Panc1 (cell line): ENCODE measurements around the gene MDGA2. TPM values are rescaled to one million over a fixed set of nuclear protein-coding genes. Genes with fewer than 3 reads are reported as not detected.

ENCODE experiments used
- ATAC-seq: fragments of 200-7000 bp; cut with Tn5 transposase; 2 replicates; pipeline ENCODE4 v1.9.1; 2020; ENCODE audit warnings: mild to moderate bottlenecking, moderate library complexity
- BruUV-seq: library from RNA; stranded (reverse); fragments of 400-500 nt; replicated peaks from 2 replicates; lab custom pipeline; 2021; lab: Mats Ljungman, UMichigan
- CTCF ChIA-PET: fragments of 300-600 bp; sonication (Branson Sonifier 250); formaldehyde crosslinking; loops from one replicate; lab custom pipeline; 2022; ENCODE audit warnings: antibody characterized with exemption; lab: Charles Lee
- POLR2A ChIA-PET: fragments of 300-600 bp; sonication (Branson Sonifier 250); formaldehyde crosslinking; loops from one replicate; lab custom pipeline; 2022; ENCODE audit warnings: antibody characterized with exemption; lab: Charles Lee
- DNase-seq: peaks from one replicate; pipeline ENCODE4 v3.0.0-alpha.2; 2010; ENCODE audit warnings: low read depth, low spot score
- H3K27ac ChIP-seq: 2 replicates; pipeline ENCODE4 v1.5.1; 2011; ENCODE audit warnings: mild to moderate bottlenecking, low read length, inconsistent platforms
- H3K27me3 ChIP-seq: fragments of 200-500 bp; sonication (Bioruptor generic); 2 replicates; pipeline ENCODE4 v1.6.0; 2014; ENCODE audit warnings: low read length, inconsistent platforms; ENCODE audit not compliant: control insufficient read depth, insufficient read depth
- H3K36me3 ChIP-seq: fragments of 200-500 bp; sonication (Bioruptor generic); 2 replicates; pipeline ENCODE4 v1.5.1; 2014; ENCODE audit warnings: inconsistent platforms, mild to moderate bottlenecking, low read length, moderate library complexity; ENCODE audit not compliant: control insufficient read depth, insufficient read depth
- H3K4me1 ChIP-seq: 2 replicates; pipeline ENCODE4 v1.5.1; 2011; ENCODE audit warnings: inconsistent platforms, mild to moderate bottlenecking, low read length, moderate library complexity; ENCODE audit not compliant: control insufficient read depth, insufficient read depth
- H3K4me3 ChIP-seq, 2 experiments: 2 replicates each; pipeline ENCODE4 v1.5.1; 2011 to 2012; ENCODE audit warnings: low read depth in 2 of 2, low read length in 2 of 2, mild to moderate bottlenecking in 2 of 2, inconsistent platforms in 1 of 2, moderate library complexity in 1 of 2
- H3K9me3 ChIP-seq: fragments of 200-500 bp; sonication (Bioruptor generic); 2 replicates; pipeline ENCODE4 v1.5.1; 2014; ENCODE audit warnings: low read depth, mild to moderate bottlenecking, inconsistent platforms, low read length, moderate library complexity; ENCODE audit not compliant: control insufficient read depth, insufficient read depth
- POLR2AphosphoS5 ChIP-seq: IDR thresholded peaks from 2 replicates; pipeline ENCODE4 v1.6.1; 2012; ENCODE audit warnings: mild to moderate bottlenecking, low read depth, low read length, moderate library complexity
- SIN3A ChIP-seq: IDR thresholded peaks from 2 replicates; pipeline ENCODE4 v1.6.1; 2012; ENCODE audit warnings: low read depth, mild to moderate bottlenecking, low read length, moderate library complexity, borderline replicate concordance; ENCODE audit not compliant: insufficient read depth
- TCF7L2 ChIP-seq: IDR thresholded peaks from 2 replicates; pipeline ENCODE4 v1.6.1; 2011; ENCODE audit warnings: mild to moderate bottlenecking, low read depth, low read length, inconsistent platforms
- in situ Hi-C: cut with HindIII; loops from 2 replicates; pipeline ENCODE4 v1.10.0; 2016; ENCODE audit warnings: low sequenced_read_pairs, low pct_unique_long_range_greater_than_20kb
- intact Hi-C: fragments of 100-400 bp; cut with micrococcal nuclease; formaldehyde crosslinking; loops from one replicate; pipeline ENCODE4 v1.10.0; 2022; ENCODE audit not compliant: unreplicated experiment
- total RNA-seq: library from RNA; stranded (reverse); gene quantifications from one replicate; pipeline ENCODE4 v1.2.1, GENCODE V29; 2021; ENCODE audit not compliant: unreplicated experiment
- TF ChIP-seq, protein P1 (sequence below), 2 experiments: IDR thresholded peaks; 2 replicates each; pipeline ENCODE4 v1.6.1; 2011 to 2012; ENCODE audit warnings: low read depth in 2 of 2, control low read depth in 1 of 2, low read length in 1 of 2, mild to moderate bottlenecking in 1 of 2, moderate library complexity in 1 of 2; ENCODE audit not compliant: insufficient read depth in 1 of 2
- TF ChIP-seq, protein P2 (sequence below): fragments of 450-650 bp; IDR thresholded peaks from 2 replicates; pipeline ENCODE4 v1.5.1; 2017; ENCODE audit warnings: mild to moderate bottlenecking

MDGA2 gene
- total RNA-seq, 1 experiment from 2014 or later = not detected

DNA sequence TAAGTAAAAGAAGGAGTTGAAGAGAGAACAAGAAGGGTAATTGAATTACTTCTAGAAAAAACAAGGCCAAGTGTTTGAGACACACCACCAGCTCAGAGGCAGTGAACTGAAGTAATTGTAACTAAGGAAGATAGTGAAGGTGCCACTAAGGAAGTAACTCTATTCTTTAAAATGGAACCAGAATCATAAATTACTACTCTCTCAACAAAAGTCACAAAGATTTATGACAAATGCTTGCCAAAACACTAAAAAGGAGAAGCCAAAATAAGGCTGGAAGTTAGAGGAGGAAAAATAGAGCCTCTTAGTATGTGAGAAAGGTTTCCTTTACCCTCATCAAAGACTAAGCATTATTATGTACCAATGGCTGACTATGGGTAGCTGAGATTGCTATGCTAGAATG is 208.5 kb downstream of the MDGA2 start:
- POLR2A ChIA-PET = no interaction called here

DNA sequence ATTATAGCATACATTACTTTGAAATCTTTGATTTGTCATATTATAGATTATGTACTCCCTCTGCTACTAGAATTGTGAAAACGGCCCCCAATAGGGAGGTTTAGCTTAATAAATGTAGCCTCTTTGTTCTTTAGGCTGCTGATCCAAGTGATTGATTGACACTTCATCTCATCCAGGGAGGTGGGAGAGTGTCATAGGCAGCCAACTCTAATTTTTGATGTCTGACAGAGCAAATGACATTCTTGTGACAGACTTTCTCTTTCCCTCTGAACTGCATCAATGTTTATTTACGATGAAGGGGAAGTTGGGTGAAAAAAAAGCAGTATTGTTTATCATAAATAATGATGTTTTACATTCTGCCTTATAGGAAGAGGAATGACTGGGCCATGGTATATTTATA is 221.4 kb downstream of the MDGA2 start:
- Histone ChIP-seq H3K36me3 (no peaks in the 10 kb centered on the region; the same call in 1 of the 2 replicates), H3K9me3 (no peaks in the 10 kb centered on the region), H3K4me3 (no peak overlapping the region), H3K27ac (no peak overlapping the region), H3K4me1 (no peaks in the 10 kb centered on the region), H3K27me3 (no peaks in the 10 kb centered on the region)
- intact Hi-C loops = no loop called here
- POLR2A ChIA-PET = no interaction called here
- ATAC-seq = no peak
- in situ Hi-C loops = no loop called here
- no TSS peak for BruUV-seq
- CTCF ChIA-PET = no interaction called here
- no peak for DNase-seq
- TF ChIP-seq, protein P1, sequence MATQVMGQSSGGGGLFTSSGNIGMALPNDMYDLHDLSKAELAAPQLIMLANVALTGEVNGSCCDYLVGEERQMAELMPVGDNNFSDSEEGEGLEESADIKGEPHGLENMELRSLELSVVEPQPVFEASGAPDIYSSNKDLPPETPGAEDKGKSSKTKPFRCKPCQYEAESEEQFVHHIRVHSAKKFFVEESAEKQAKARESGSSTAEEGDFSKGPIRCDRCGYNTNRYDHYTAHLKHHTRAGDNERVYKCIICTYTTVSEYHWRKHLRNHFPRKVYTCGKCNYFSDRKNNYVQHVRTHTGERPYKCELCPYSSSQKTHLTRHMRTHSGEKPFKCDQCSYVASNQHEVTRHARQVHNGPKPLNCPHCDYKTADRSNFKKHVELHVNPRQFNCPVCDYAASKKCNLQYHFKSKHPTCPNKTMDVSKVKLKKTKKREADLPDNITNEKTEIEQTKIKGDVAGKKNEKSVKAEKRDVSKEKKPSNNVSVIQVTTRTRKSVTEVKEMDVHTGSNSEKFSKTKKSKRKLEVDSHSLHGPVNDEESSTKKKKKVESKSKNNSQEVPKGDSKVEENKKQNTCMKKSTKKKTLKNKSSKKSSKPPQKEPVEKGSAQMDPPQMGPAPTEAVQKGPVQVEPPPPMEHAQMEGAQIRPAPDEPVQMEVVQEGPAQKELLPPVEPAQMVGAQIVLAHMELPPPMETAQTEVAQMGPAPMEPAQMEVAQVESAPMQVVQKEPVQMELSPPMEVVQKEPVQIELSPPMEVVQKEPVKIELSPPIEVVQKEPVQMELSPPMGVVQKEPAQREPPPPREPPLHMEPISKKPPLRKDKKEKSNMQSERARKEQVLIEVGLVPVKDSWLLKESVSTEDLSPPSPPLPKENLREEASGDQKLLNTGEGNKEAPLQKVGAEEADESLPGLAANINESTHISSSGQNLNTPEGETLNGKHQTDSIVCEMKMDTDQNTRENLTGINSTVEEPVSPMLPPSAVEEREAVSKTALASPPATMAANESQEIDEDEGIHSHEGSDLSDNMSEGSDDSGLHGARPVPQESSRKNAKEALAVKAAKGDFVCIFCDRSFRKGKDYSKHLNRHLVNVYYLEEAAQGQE (IDR thresholded peaks at IDR 0.05; ENCODE audit: insufficient read depth in 1 of 2, low read depth in 2 of 2, low read length in 1 of 2) = no peak
- TF ChIP-seq SIN3A = no peak
- TF ChIP-seq TCF7L2 = no peak
- TF ChIP-seq, protein P2, sequence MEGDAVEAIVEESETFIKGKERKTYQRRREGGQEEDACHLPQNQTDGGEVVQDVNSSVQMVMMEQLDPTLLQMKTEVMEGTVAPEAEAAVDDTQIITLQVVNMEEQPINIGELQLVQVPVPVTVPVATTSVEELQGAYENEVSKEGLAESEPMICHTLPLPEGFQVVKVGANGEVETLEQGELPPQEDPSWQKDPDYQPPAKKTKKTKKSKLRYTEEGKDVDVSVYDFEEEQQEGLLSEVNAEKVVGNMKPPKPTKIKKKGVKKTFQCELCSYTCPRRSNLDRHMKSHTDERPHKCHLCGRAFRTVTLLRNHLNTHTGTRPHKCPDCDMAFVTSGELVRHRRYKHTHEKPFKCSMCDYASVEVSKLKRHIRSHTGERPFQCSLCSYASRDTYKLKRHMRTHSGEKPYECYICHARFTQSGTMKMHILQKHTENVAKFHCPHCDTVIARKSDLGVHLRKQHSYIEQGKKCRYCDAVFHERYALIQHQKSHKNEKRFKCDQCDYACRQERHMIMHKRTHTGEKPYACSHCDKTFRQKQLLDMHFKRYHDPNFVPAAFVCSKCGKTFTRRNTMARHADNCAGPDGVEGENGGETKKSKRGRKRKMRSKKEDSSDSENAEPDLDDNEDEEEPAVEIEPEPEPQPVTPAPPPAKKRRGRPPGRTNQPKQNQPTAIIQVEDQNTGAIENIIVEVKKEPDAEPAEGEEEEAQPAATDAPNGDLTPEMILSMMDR = no peak
- TF ChIP-seq POLR2AphosphoS5 = no peak

More for the DNA sequence above, 208.5 kb downstream of the MDGA2 start:
- ATAC-seq = no peak
- Histone ChIP-seq H3K27me3 (no peaks in the 10 kb centered on the region), H3K4me3 (no peak overlapping the region), H3K9me3 (no peaks in the 10 kb centered on the region), H3K4me1 (no peaks in the 10 kb centered on the region), H3K27ac (no peak overlapping the region), H3K36me3 (no peaks in the 10 kb centered on the region)
- BruUV-seq = no TSS peak
- in situ Hi-C loops (no loop called here), intact Hi-C loops (no loop called here)
- CTCF ChIA-PET = no interaction called here
- DNase-seq = no peak
- TF ChIP-seq POLR2AphosphoS5 (no peak), SIN3A (no peak), TCF7L2 (no peak)
- TF ChIP-seq, protein P2 = no peak
- TF ChIP-seq, protein P1 (IDR thresholded peaks at IDR 0.05; ENCODE audit: insufficient read depth in 1 of 2, low read depth in 2 of 2, low read length in 1 of 2) = no peak
